ENCODE data around the gene RDM1. TPM values are rescaled to one million over a fixed set of nuclear protein-coding genes. Genes with fewer than 3 reads are reported as not detected.

RDM1 gene
- total RNA-seq, 1 experiment from 2014 or later = 5.5 TPM

DNA sequence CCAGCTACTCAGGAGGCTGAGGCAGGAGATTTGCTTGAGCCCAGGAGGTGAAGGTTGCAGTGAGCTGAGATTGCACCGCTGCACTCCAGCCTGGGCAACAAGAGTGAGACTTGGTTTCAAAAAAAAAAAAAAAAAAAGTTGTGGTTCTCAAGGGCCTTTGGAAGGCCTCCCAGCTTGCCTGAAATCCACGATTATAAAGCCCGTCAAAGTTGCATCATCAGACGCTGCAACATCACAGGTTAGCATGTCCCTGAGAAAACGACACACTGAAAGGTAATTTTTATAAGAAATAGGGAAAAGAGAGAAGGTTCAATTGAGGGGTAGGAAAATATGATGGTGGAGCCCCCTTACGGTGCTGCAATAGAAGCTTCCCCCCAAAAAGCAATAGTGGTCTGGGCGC is 17.5 kb upstream of the RDM1 start:
- Histone ChIP-seq H3K27ac (ENCODE audit: low read length) (no peak overlapping the region), H3K9me3 (ENCODE audit: control insufficient read depth, insufficient read depth, low read depth, low read length) (no peaks in the 10 kb centered on the region), H3K36me3 (ENCODE audit: control insufficient read depth, insufficient read depth, low read length) (no peaks in the 10 kb centered on the region), H3K27me3 (ENCODE audit: control insufficient read depth, insufficient read depth, low read length) (no peaks in the 10 kb centered on the region), H3K4me3 (ENCODE audit: low read depth in 2 of 2, low read length in 2 of 2) (no peak overlapping the region), H3K4me1 (ENCODE audit: control insufficient read depth, insufficient read depth, low read length) (no peaks in the 10 kb centered on the region)
- DNase-seq (ENCODE audit: low read depth, low spot score) = no peak
- BruUV-seq (replicated peaks) = no TSS peak
- intact Hi-C loops (cut with micrococcal nuclease; ENCODE audit: unreplicated experiment) = no loop called here
- ATAC-seq = no peak
- ChIA-PET POLR2A (no interaction called here), CTCF (interaction anchor here (0.6 to 1.7 kb wide), 2 partner anchors 52 to 200 kb away, joined by 9 read pairs; no protein-coding TSS in a partner anchor)
- TF ChIP-seq, protein P1, sequence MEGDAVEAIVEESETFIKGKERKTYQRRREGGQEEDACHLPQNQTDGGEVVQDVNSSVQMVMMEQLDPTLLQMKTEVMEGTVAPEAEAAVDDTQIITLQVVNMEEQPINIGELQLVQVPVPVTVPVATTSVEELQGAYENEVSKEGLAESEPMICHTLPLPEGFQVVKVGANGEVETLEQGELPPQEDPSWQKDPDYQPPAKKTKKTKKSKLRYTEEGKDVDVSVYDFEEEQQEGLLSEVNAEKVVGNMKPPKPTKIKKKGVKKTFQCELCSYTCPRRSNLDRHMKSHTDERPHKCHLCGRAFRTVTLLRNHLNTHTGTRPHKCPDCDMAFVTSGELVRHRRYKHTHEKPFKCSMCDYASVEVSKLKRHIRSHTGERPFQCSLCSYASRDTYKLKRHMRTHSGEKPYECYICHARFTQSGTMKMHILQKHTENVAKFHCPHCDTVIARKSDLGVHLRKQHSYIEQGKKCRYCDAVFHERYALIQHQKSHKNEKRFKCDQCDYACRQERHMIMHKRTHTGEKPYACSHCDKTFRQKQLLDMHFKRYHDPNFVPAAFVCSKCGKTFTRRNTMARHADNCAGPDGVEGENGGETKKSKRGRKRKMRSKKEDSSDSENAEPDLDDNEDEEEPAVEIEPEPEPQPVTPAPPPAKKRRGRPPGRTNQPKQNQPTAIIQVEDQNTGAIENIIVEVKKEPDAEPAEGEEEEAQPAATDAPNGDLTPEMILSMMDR (IDR thresholded peaks at IDR 0.05) = no peak
- TF ChIP-seq POLR2AphosphoS5 (IDR thresholded peaks at IDR 0.05; ENCODE audit: low read depth, low read length) (no peak), REST (IDR thresholded peaks at IDR 0.05; ENCODE audit: insufficient read depth in 1 of 2, low read depth in 2 of 2, low read length in 1 of 2) (no peak), SIN3A (IDR thresholded peaks at IDR 0.05; ENCODE audit: borderline replicate concordance, insufficient read depth, low read depth, low read length) (no peak), TCF7L2 (IDR thresholded peaks at IDR 0.05; ENCODE audit: low read depth, low read length) (no peak)
- in situ Hi-C loops (cut with HindIII; ENCODE audit: low pct_unique_long_range_greater_than_20kb, low sequenced_read_pairs) = no loop called here

GRCh38 chr17:35947156-35947585 is 16.6 kb upstream of the RDM1 start:
- in situ Hi-C loops (cut with HindIII; ENCODE audit: low pct_unique_long_range_greater_than_20kb, low sequenced_read_pairs) = no loop called here
- Histone ChIP-seq H3K27me3 (ENCODE audit: control insufficient read depth, insufficient read depth, low read length) (no peaks in the 10 kb centered on the region), H3K27ac (ENCODE audit: low read length) (no peak overlapping the region), H3K4me3 (ENCODE audit: low read depth in 2 of 2, low read length in 2 of 2) (peak overlapping the region; percentile 38 to 57), H3K36me3 (ENCODE audit: control insufficient read depth, insufficient read depth, low read length) (no peaks in the 10 kb centered on the region), H3K4me1 (ENCODE audit: control insufficient read depth, insufficient read depth, low read length) (no peaks in the 10 kb centered on the region), H3K9me3 (ENCODE audit: control insufficient read depth, insufficient read depth, low read depth, low read length) (no peaks in the 10 kb centered on the region)
- ATAC-seq = peak; percentile 90
- CTCF ChIA-PET = interaction anchor here (0.6 kb wide), 1 partner anchor 656 kb away, joined by 3 read pairs; no protein-coding TSS in a partner anchor
- DNase-seq (ENCODE audit: low read depth, low spot score) = peak; percentile 64
- POLR2A ChIA-PET = interaction anchor here (0.6 kb wide), 1 partner anchor 9 kb away, joined by 6 read pairs; no protein-coding TSS in a partner anchor
- no TSS peak for BruUV-seq (replicated peaks)
- TF ChIP-seq SIN3A (IDR thresholded peaks at IDR 0.05; ENCODE audit: borderline replicate concordance, insufficient read depth, low read depth, low read length) = no peak
- TF ChIP-seq, protein P1 (IDR thresholded peaks at IDR 0.05) = peak; percentile 98
- intact Hi-C loops (cut with micrococcal nuclease; ENCODE audit: unreplicated experiment) = no loop called here
